ENCODE measurements around the gene PLEKHG3.

PLEKHG3 gene

GRCh38 chr14:64741961-64742360, 37.7 kb downstream of the PLEKHG3 start:
- no peak overlapping the region for H3K4me3 ChIP-seq (ENCODE audit: low read depth in 1 of 2, low read length in 2 of 2)
- H3K4me1 ChIP-seq (ENCODE audit: insufficient read depth, low read length), result peaks cover 19% of the 10 kb centered on the region
- H3K9me3 ChIP-seq (ENCODE audit: low read length), result no peaks in the 10 kb centered on the region
- peaks cover 79% of the 10 kb centered on the region for H3K36me3 ChIP-seq (ENCODE audit: insufficient read depth, low read length)
- no peak overlapping the region for H3K27ac ChIP-seq (ENCODE audit: low read depth, low read length)
- H3K27me3 ChIP-seq (ENCODE audit: control insufficient read depth in 1 of 2, insufficient read depth in 2 of 2, low read length in 2 of 2), result no peaks in the 10 kb centered on the region
- H3K9ac ChIP-seq (ENCODE audit: low read length), result no peak overlapping the region

- Histone ChIP-seq H3K4me1 (ENCODE audit: insufficient read depth, low read length) (peaks cover 19% of the 10 kb centered on the region), H3K27ac (ENCODE audit: low read depth, low read length) (no peak overlapping the region), H3K36me3 (ENCODE audit: insufficient read depth, low read length) (peaks cover 69% of the 10 kb centered on the region), H3K9me3 (ENCODE audit: low read length) (no peaks in the 10 kb centered on the region), H3K9ac (ENCODE audit: low read length) (no peak overlapping the region), H3K27me3 (ENCODE audit: control insufficient read depth in 1 of 2, insufficient read depth in 2 of 2, low read length in 2 of 2) (no peaks in the 10 kb centered on the region), H3K4me3 (ENCODE audit: low read depth in 1 of 2, low read length in 2 of 2) (no peak overlapping the region)
Observed at GRCh38 chr14:64743061-64743460, 38.8 kb downstream of the PLEKHG3 start.

GRCh38 chr14:64745511-64746091, 41.4 kb downstream of the PLEKHG3 start:
- no peak overlapping the region for H3K9ac ChIP-seq (ENCODE audit: low read length)

DNA sequence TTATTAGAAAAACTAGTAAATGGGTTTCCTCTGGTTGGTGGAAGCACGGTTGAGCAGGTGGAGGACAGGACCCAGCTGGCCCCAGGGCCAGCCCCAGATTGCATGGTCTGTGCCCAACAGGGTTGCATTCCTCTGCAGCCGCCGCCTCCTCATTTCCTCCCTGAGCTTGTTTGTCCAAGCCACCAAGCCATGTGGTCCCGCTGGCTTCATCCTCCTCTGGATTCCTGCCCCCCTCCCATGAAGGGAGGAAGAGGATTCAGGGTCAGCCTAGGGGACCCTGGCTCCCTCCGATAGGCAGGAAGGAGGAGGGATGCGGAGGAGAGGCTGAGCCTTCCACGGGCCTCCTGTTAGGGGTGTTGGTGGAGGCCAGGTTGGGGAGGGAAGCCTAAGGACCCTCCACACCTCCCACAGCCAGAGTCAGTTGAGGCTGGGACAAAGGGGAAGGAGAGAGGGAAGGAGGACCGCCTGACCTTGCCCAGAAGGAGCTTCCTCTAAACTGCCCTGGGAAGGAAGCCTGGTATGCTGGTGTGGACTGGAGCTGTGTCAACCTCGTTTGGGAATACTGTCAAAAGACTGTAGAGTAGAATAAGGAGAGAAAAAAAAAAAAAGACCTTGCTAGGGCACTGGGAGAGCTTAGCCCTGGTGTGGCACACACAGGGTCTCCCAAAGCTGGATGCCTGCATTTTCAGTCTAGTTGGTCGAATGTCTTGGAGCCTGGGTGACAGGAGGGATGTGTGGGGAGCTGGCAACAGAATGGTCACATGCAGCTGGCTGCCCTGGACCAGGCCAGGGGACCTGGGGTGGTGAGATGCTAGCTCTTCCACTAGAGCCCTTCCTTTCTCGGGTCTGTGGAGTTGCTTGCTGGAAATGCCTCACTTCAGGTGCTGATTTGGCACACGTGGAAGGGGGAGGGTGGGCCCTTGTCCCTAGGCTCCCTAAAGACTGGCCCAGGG, 42.4 kb downstream of the PLEKHG3 start:
- no peak overlapping the region for H3K27ac ChIP-seq (ENCODE audit: low read depth, low read length)

More at GRCh38 chr14:64745511-64746091, 41.4 kb downstream of the PLEKHG3 start:
- Histone ChIP-seq H3K4me3 (ENCODE audit: low read depth in 1 of 2, low read length in 2 of 2) (no peak overlapping the region), H3K4me1 (ENCODE audit: insufficient read depth, low read length) (peaks cover 19% of the 10 kb centered on the region), H3K27me3 (ENCODE audit: control insufficient read depth in 1 of 2, insufficient read depth in 2 of 2, low read length in 2 of 2) (no peaks in the 10 kb centered on the region), H3K27ac (ENCODE audit: low read depth, low read length) (no peak overlapping the region), H3K9me3 (ENCODE audit: low read length) (no peaks in the 10 kb centered on the region), H3K36me3 (ENCODE audit: insufficient read depth, low read length) (peaks cover 50% of the 10 kb centered on the region)

GRCh38 chr14:64747327-64747726, 43.1 kb downstream of the PLEKHG3 start:
- peaks cover 33% of the 10 kb centered on the region for H3K36me3 ChIP-seq (ENCODE audit: insufficient read depth, low read length)
- H3K4me3 ChIP-seq (ENCODE audit: low read depth in 1 of 2, low read length in 2 of 2), result no peak overlapping the region
- no peak overlapping the region for H3K27ac ChIP-seq (ENCODE audit: low read depth, low read length)
- H3K9ac ChIP-seq (ENCODE audit: low read length), result no peak overlapping the region
- peaks cover 19% of the 10 kb centered on the region for H3K4me1 ChIP-seq (ENCODE audit: insufficient read depth, low read length)
- H3K9me3 ChIP-seq (ENCODE audit: low read length), result no peaks in the 10 kb centered on the region
- H3K27me3 ChIP-seq (ENCODE audit: control insufficient read depth in 1 of 2, insufficient read depth in 2 of 2, low read length in 2 of 2), result no peaks in the 10 kb centered on the region

More for the DNA sequence above, 42.4 kb downstream of the PLEKHG3 start:
- Histone ChIP-seq H3K9ac (ENCODE audit: low read length) (peak overlapping the region; percentile 9), H3K4me3 (ENCODE audit: low read depth in 1 of 2, low read length in 2 of 2) (no peak overlapping the region), H3K27me3 (ENCODE audit: control insufficient read depth in 1 of 2, insufficient read depth in 2 of 2, low read length in 2 of 2) (no peaks in the 10 kb centered on the region), H3K9me3 (ENCODE audit: low read length) (no peaks in the 10 kb centered on the region), H3K4me1 (ENCODE audit: insufficient read depth, low read length) (peaks cover 19% of the 10 kb centered on the region), H3K36me3 (ENCODE audit: insufficient read depth, low read length) (peaks cover 41% of the 10 kb centered on the region)

GRCh38 chr14:64748521-64748920, 44.3 kb downstream of the PLEKHG3 start:
- H3K9me3 ChIP-seq (ENCODE audit: low read length), result no peaks in the 10 kb centered on the region
- peaks cover 21% of the 10 kb centered on the region for H3K36me3 ChIP-seq (ENCODE audit: insufficient read depth, low read length)
- no peak overlapping the region for H3K9ac ChIP-seq (ENCODE audit: low read length)

GRCh38 chr14:64748995-64749714, 44.9 kb downstream of the PLEKHG3 start:
- H3K27me3 ChIP-seq (ENCODE audit: control insufficient read depth in 1 of 2, insufficient read depth in 2 of 2, low read length in 2 of 2), result no peaks in the 10 kb centered on the region
- H3K4me3 ChIP-seq (ENCODE audit: low read depth in 1 of 2, low read length in 2 of 2), result no peak overlapping the region
- H3K4me1 ChIP-seq (ENCODE audit: insufficient read depth, low read length), result peaks cover 19% of the 10 kb centered on the region
- H3K36me3 ChIP-seq (ENCODE audit: insufficient read depth, low read length), result peaks cover 15% of the 10 kb centered on the region
- no peak overlapping the region for H3K9ac ChIP-seq (ENCODE audit: low read length)
- H3K27ac ChIP-seq (ENCODE audit: low read depth, low read length), result no peak overlapping the region
- no peaks in the 10 kb centered on the region for H3K9me3 ChIP-seq (ENCODE audit: low read length)

More at GRCh38 chr14:64748521-64748920, 44.3 kb downstream of the PLEKHG3 start:
- Histone ChIP-seq H3K27ac (ENCODE audit: low read depth, low read length) (no peak overlapping the region), H3K4me1 (ENCODE audit: insufficient read depth, low read length) (peaks cover 19% of the 10 kb centered on the region), H3K27me3 (ENCODE audit: control insufficient read depth in 1 of 2, insufficient read depth in 2 of 2, low read length in 2 of 2) (no peaks in the 10 kb centered on the region), H3K4me3 (ENCODE audit: low read depth in 1 of 2, low read length in 2 of 2) (no peak overlapping the region)

- Histone ChIP-seq H3K27ac (ENCODE audit: low read depth, low read length) (no peak overlapping the region), H3K4me3 (ENCODE audit: low read depth in 1 of 2, low read length in 2 of 2) (no peak overlapping the region), H3K9ac (ENCODE audit: low read length) (no peak overlapping the region), H3K36me3 (ENCODE audit: insufficient read depth, low read length) (peaks cover 5% of the 10 kb centered on the region), H3K27me3 (ENCODE audit: control insufficient read depth in 1 of 2, insufficient read depth in 2 of 2, low read length in 2 of 2) (no peaks in the 10 kb centered on the region), H3K4me1 (ENCODE audit: insufficient read depth, low read length) (peaks cover 23% of the 10 kb centered on the region), H3K9me3 (ENCODE audit: low read length) (no peaks in the 10 kb centered on the region)
Observed at GRCh38 chr14:64752909-64753308, 48.7 kb downstream of the PLEKHG3 start.

- Histone ChIP-seq H3K4me1 (ENCODE audit: insufficient read depth, low read length) (peaks cover 28% of the 10 kb centered on the region), H3K27ac (ENCODE audit: low read depth, low read length) (no peak overlapping the region), H3K27me3 (ENCODE audit: control insufficient read depth in 1 of 2, insufficient read depth in 2 of 2, low read length in 2 of 2) (no peaks in the 10 kb centered on the region), H3K9me3 (ENCODE audit: low read length) (no peaks in the 10 kb centered on the region), H3K36me3 (ENCODE audit: insufficient read depth, low read length) (peaks cover 5% of the 10 kb centered on the region), H3K9ac (ENCODE audit: low read length) (no peak overlapping the region), H3K4me3 (ENCODE audit: low read depth in 1 of 2, low read length in 2 of 2) (no peak overlapping the region)
Observed at GRCh38 chr14:64753374-64753773, 49.1 kb downstream of the PLEKHG3 start.

- Histone ChIP-seq H3K27ac (ENCODE audit: low read depth, low read length) (no peak overlapping the region), H3K4me3 (ENCODE audit: low read depth in 1 of 2, low read length in 2 of 2) (no peak overlapping the region), H3K9ac (ENCODE audit: low read length) (no peak overlapping the region), H3K36me3 (ENCODE audit: insufficient read depth, low read length) (peaks cover 5% of the 10 kb centered on the region), H3K9me3 (ENCODE audit: low read length) (no peaks in the 10 kb centered on the region), H3K27me3 (ENCODE audit: control insufficient read depth in 1 of 2, insufficient read depth in 2 of 2, low read length in 2 of 2) (no peaks in the 10 kb centered on the region), H3K4me1 (ENCODE audit: insufficient read depth, low read length) (peaks cover 34% of the 10 kb centered on the region)
Observed at GRCh38 chr14:64753999-64754398, 49.8 kb downstream of the PLEKHG3 start.

DNA sequence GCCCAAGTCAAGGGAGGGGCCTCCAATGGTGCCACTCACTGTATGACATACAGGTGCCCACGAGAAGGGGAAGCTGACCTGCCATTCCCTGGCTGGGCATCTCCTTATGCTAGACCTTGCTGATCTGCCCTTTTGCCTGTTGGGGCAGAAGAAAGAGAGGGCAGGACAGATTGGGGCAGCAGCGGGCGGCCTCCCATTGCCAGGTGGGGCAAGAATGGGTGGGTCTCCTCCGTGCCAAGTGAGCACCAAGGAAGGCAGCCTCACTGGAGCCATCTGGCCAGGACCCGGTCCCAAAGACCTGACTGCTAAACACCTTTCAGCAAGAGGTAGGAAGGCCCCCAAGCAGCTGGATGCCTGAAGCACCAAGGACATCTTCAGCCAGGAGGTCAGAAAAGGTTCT, 50.5 kb downstream of the PLEKHG3 start:
- H3K36me3 ChIP-seq (ENCODE audit: insufficient read depth, low read length), result peaks cover 1% of the 10 kb centered on the region
- H3K4me1 ChIP-seq (ENCODE audit: insufficient read depth, low read length), result peaks cover 40% of the 10 kb centered on the region
- no peak overlapping the region for H3K9ac ChIP-seq (ENCODE audit: low read length)
- no peak overlapping the region for H3K4me3 ChIP-seq (ENCODE audit: low read depth in 1 of 2, low read length in 2 of 2)
- no peaks in the 10 kb centered on the region for H3K9me3 ChIP-seq (ENCODE audit: low read length)
- H3K27ac ChIP-seq (ENCODE audit: low read depth, low read length), result no peak overlapping the region
- no peaks in the 10 kb centered on the region for H3K27me3 ChIP-seq (ENCODE audit: control insufficient read depth in 1 of 2, insufficient read depth in 2 of 2, low read length in 2 of 2)

Measured in muscle layer of colon (tissue), 2 donors.